Measurements from ENCODE around the gene TDRD12. TPM values are rescaled to one million over a fixed set of nuclear protein-coding genes. Genes with fewer than 3 reads are reported as not detected.
"Not testable (repeated sequence)": the region's sequence is repeated elsewhere in the genome, so short reads cannot be mapped to it uniquely, and the experiment has no call there.

The TDRD12 gene
- total and polyA plus RNA-seq, 2 of the 13 experiments (the other 11 are each of a cell fraction or from before 2014, with no cell fraction given) = 0.03 to 0.40 TPM

DNA sequence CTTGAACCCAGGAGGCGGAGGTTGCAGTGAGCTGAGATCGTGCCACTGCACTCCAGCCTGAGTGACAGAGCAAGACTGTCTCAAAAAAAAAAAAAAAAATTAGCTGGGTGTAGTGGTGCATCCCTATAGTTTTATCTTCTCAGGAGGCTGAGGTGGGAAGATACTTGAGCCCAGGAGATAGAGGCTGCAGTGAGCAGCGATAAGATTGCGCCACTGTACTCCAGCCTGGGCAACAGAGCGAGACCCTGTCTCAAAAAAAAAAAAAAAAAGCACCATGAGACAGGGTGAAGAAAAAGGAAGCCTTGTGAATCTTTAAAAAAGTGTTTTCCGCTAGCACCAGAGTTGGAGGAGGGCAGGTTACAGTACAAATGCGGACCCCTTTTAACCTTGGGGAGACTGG, 3.4 kb upstream of the TDRD12 start:
- H3K4me1 ChIP-seq (ENCODE audit: insufficient read depth, low read length); H3K27ac ChIP-seq (ENCODE audit: extremely low read length, insufficient read depth, low read length); POLR2A ChIA-PET; in situ Hi-C loops (cut with HindIII; ENCODE audit: extremely low pct_ligation_motif_present, low pct_unique_long_range_greater_than_20kb); ATAC-seq; CTCF ChIA-PET (ENCODE audit: low intra/inter-chr PET ratio, low total read pairs); DNase-seq (ENCODE audit: low spot score); H4K20me1 ChIP-seq (ENCODE audit: insufficient read depth, low read length); intact Hi-C loops (cut with micrococcal nuclease; ENCODE audit: unreplicated experiment); H2AFZ ChIP-seq (ENCODE audit: low read length); H3K4me3 ChIP-seq (replicated peaks in 1 of 3; ENCODE audit: insufficient read depth in 1 of 3, low read depth in 2 of 3, low read length in 3 of 3); FAIRE-seq; BruUV-seq (replicated peaks); H3K9ac ChIP-seq (ENCODE audit: insufficient read depth, low read depth, low read length); H3K9me3 ChIP-seq (ENCODE audit: low read length); H3K4me2 ChIP-seq (ENCODE audit: low read depth, low read length); H3K27me3 ChIP-seq (ENCODE audit: control insufficient read depth in 1 of 2, insufficient read depth in 2 of 2, low read length in 2 of 2); H3K79me2 ChIP-seq (ENCODE audit: insufficient read depth, low read length): not testable (repeated sequence)
- WGBS (ENCODE audit: low lambda C conversion rate) = 93% methylated on average over 7 of the region's 7 CpGs
- H3K36me3 ChIP-seq (replicated peaks in 1 of 2; ENCODE audit: control insufficient read depth in 1 of 2, insufficient read depth in 2 of 2, low read length in 2 of 2) = 0 out of 5 replicates have a peak, but pooled peaks cover 0 to 11% of the 10 kb centered on the region in 2 experiments

DNA sequence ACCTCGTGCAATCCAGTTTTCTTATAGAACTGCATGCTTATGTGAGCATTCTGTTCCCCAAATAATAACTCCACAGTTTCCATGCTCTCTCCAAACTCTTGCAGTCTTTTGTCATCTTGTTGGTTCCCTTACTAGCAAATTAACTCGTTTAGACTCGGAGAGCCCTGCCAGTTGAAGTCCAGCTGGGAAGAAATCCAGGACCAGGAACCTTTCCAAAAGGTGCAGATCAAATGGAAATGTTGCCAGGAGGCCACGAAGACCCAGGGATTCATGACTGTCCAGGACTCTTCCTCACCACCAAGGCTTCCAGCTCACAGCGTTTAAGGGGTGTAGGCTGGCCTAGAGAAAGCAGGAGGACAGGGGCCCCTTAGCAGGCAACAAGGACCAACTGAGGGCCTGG, 2.1 kb upstream of the TDRD12 start:
- Histone ChIP-seq H3K9ac (ENCODE audit: insufficient read depth, low read depth, low read length) (no peak overlapping the region), H3K4me1 (ENCODE audit: insufficient read depth, low read length) (no peaks in the 10 kb centered on the region), H2AFZ (ENCODE audit: low read length) (no peak overlapping the region), H3K36me3 (replicated peaks in 1 of 2; ENCODE audit: control insufficient read depth in 1 of 2, insufficient read depth in 2 of 2, low read length in 2 of 2) (0 out of 5 replicates have a peak, but pooled peaks cover 0 to 8% of the 10 kb centered on the region in 2 experiments), H3K27ac (ENCODE audit: extremely low read length, insufficient read depth, low read length) (no peak overlapping the region), H3K4me2 (ENCODE audit: low read depth, low read length) (no peak overlapping the region), H4K20me1 (ENCODE audit: insufficient read depth, low read length) (no peaks in the 10 kb centered on the region), H3K79me2 (ENCODE audit: insufficient read depth, low read length) (no peaks in the 10 kb centered on the region), H3K9me3 (ENCODE audit: low read length) (no peaks in the 10 kb centered on the region), H3K27me3 (ENCODE audit: control insufficient read depth in 1 of 2, insufficient read depth in 2 of 2, low read length in 2 of 2) (peaks cover 0 to 4% of the 10 kb centered on the region in 2 experiments; a peak in 2 of 5 replicates), H3K4me3 (replicated peaks in 1 of 3; ENCODE audit: insufficient read depth in 1 of 3, low read depth in 2 of 3, low read length in 3 of 3) (no peak overlapping the region)
- ChIA-PET POLR2A (no interaction called here), CTCF (ENCODE audit: low intra/inter-chr PET ratio, low total read pairs) (no interaction called here)
- no TSS peak for BruUV-seq (replicated peaks)
- no peak for FAIRE-seq
- DNase-seq (ENCODE audit: low spot score) = no peak
- in situ Hi-C loops (cut with HindIII; ENCODE audit: extremely low pct_ligation_motif_present, low pct_unique_long_range_greater_than_20kb) = no loop called here
- 62% methylated on average over 5 of the region's 5 CpGs for WGBS (ENCODE audit: low lambda C conversion rate)
- ATAC-seq = no peak
- intact Hi-C loops (cut with micrococcal nuclease; ENCODE audit: unreplicated experiment) = no loop called here
- TF ChIP-seq, protein P1, sequence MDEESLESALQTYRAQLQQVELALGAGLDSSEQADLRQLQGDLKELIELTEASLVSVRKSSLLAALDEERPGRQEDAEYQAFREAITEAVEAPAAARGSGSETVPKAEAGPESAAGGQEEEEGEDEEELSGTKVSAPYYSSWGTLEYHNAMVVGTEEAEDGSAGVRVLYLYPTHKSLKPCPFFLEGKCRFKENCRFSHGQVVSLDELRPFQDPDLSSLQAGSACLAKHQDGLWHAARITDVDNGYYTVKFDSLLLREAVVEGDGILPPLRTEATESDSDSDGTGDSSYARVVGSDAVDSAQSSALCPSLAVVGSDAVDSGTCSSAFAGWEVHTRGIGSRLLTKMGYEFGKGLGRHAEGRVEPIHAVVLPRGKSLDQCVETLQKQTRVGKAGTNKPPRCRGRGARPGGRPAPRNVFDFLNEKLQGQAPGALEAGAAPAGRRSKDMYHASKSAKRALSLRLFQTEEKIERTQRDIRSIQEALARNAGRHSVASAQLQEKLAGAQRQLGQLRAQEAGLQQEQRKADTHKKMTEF (CRISPR knock-in tag; IDR thresholded peaks at IDR 0.05) = no peak
- no peak for TF ChIP-seq ZNF878 (CRISPR knock-in tag; IDR thresholded peaks at IDR 0.05)
- no peak for TF ChIP-seq SSRP1 (CRISPR knock-in tag; IDR thresholded peaks at IDR 0.05)
- TF ChIP-seq ZNF605 (CRISPR knock-in tag; IDR thresholded peaks at IDR 0.05) = no peak
- no peak for TF ChIP-seq TAF1 (CRISPR knock-in tag; IDR thresholded peaks at IDR 0.05)
- TF ChIP-seq RAD51 (IDR thresholded peaks at IDR 0.05; ENCODE audit: borderline replicate concordance) = no peak
- no peak for TF ChIP-seq AHDC1 (CRISPR knock-in tag; IDR thresholded peaks at IDR 0.05; ENCODE audit: borderline replicate concordance)
- TF ChIP-seq, protein P2, sequence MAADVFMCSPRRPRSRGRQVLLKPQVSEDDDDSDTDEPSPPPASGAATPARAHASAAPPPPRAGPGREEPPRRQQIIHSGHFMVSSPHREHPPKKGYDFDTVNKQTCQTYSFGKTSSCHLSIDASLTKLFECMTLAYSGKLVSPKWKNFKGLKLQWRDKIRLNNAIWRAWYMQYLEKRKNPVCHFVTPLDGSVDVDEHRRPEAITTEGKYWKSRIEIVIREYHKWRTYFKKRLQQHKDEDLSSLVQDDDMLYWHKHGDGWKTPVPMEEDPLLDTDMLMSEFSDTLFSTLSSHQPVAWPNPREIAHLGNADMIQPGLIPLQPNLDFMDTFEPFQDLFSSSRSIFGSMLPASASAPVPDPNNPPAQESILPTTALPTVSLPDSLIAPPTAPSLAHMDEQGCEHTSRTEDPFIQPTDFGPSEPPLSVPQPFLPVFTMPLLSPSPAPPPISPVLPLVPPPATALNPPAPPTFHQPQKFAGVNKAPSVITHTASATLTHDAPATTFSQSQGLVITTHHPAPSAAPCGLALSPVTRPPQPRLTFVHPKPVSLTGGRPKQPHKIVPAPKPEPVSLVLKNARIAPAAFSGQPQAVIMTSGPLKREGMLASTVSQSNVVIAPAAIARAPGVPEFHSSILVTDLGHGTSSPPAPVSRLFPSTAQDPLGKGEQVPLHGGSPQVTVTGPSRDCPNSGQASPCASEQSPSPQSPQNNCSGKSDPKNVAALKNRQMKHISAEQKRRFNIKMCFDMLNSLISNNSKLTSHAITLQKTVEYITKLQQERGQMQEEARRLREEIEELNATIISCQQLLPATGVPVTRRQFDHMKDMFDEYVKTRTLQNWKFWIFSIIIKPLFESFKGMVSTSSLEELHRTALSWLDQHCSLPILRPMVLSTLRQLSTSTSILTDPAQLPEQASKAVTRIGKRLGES (CRISPR knock-in tag; IDR thresholded peaks at IDR 0.05; ENCODE audit: borderline replicate concordance) = no peak
- TF ChIP-seq ZNF3 (CRISPR knock-in tag; IDR thresholded peaks at IDR 0.05) = no peak

Measured in HepG2 (cell line).